ENCODE results near the gene TAP2.
"Not testable (repeated sequence)": the region's sequence is repeated elsewhere in the genome, so short reads cannot be mapped to it uniquely, and the experiment has no call there.

The TAP2 gene

GRCh38 chr6:32838114-32838958 lies at the start of gene TAP2:
Gene TAP2, minus strand, starts transcription at chr6:32838739. Its CDS starts 506 bp downstream, at chr6:32838233.
- DNase-seq (ENCODE audit: low read depth in 2 of 2) = peak; percentile 92 to 94

- DNase-seq (ENCODE audit: low read depth in 2 of 2) = no peak
These were observed 49.1 kb upstream of the TAP2 start for GRCh38 chr6:32887616-32888015.

DNA sequence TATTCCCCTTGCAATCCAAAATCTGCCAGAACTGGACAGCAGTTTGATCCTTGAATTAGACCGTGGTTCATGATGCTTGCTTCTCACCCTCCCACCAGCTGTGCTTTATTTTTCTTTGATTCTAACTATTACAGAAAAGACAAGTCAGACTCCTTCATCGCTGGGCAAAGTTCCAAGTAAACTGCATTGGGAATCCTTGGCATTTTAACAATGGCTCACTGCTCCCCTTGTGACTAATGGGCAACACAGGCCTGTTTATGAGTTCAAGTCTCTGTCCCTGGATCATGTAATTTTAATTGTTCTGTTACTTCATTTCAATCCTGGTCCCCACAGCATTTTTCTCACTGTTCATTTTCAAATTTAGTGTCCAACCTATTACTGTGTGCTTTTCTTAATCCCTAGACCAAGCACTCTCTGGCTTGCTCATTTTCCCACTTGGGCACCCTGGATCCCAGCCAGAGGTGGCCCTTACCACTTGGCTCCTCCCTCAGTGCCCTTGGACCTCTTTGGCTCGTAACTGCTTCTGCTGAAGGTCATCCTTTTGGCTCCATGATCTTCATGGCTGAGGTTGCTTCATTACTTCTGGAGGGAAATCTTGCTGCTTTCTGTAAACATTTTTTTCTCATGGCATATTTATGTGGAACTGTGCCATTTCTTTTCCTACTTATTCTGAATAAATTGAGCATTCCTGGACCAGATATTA lies 48.3 kb upstream of the TAP2 start:
- DNase-seq (ENCODE audit: low read depth in 2 of 2) = no peak

DNA sequence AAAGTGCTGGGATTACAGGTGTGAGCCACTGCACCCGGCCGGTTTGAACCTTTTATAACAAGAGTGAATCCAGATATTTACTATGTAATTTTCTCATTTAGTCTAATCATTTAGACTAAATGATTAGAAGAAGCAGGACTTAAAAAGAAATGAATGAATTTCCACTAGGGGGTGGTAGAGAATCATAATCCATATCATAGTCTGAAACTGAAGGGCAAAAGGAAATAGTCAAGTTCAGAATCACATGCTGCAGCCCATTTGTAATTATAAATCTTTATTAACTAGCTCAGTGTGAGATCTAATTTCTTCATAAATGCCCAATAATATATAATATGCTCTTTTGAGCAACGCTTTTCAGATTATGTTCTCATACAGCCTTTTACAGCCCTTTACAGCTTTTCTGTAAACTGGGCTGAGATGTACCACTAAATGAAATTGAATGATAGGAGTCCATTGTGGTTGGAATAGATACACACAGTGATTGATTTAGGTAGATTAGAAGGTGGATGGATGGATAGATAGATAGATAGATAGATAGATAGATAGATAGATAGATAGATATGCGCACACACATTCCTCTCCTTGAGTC lies 47.3 kb upstream of the TAP2 start:
- no peak for DNase-seq (ENCODE audit: low read depth in 2 of 2)

- no peak for DNase-seq (ENCODE audit: low read depth in 2 of 2)
These were observed 45.2 kb upstream of the TAP2 start for GRCh38 chr6:32883789-32884188.

- DNase-seq (ENCODE audit: low read depth in 2 of 2) = no peak
These were observed 44.3 kb upstream of the TAP2 start for GRCh38 chr6:32882879-32883250.

- DNase-seq (ENCODE audit: low read depth in 2 of 2) = not testable (repeated sequence)
These were observed 42.4 kb upstream of the TAP2 start for GRCh38 chr6:32880962-32881361.

- DNase-seq (ENCODE audit: low read depth in 2 of 2) = no peak
These were observed 41.2 kb upstream of the TAP2 start for GRCh38 chr6:32879691-32880090.

DNA sequence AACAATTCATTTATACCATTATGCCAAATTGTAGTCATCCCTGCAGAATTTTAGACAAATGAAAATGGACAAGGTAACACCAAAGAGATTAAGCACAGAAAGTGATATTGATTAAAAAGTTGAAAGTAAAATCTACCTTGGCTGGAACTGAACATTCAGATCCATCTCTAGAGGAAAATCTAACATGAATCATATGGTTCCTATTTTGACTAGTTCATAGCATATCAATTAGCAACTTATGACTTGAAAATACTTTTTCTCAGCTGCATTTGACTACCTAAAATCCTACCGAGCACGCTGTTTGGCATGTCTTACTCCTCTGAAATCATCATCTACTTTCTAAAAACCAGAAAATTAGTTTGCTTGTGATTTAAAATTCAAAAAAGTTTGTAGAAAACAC lies 38.1 kb upstream of the TAP2 start:
- DNase-seq (ENCODE audit: low read depth in 2 of 2) = no peak

DNA sequence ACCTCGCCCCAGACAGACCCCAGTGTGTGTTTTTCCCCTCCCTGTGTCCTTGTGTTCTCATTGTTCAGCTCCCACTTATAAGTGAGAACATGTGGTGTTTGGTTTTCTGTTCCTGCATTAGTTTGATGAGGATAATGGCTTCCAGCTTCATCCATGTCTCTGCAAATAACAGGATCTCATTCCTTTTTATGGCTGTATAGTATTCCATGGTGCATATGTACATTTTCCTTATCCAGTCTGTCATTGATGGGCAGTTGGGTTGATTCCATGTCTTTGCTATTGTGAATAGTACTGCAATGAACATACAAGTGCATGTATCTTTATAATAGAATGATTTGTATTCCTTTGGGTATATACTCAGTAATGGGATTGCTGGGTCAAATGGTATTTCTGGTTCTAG lies 35.4 kb upstream of the TAP2 start:
- DNase-seq (ENCODE audit: low read depth in 2 of 2) = not testable (repeated sequence)

- DNase-seq (ENCODE audit: low read depth in 2 of 2) = peak; percentile 66 to 82
These were observed 29.8 kb upstream of the TAP2 start for GRCh38 chr6:32868257-32868788.

- no peak for DNase-seq (ENCODE audit: low read depth in 2 of 2)
These were observed 29.2 kb upstream of the TAP2 start for GRCh38 chr6:32867554-32868256.

DNA sequence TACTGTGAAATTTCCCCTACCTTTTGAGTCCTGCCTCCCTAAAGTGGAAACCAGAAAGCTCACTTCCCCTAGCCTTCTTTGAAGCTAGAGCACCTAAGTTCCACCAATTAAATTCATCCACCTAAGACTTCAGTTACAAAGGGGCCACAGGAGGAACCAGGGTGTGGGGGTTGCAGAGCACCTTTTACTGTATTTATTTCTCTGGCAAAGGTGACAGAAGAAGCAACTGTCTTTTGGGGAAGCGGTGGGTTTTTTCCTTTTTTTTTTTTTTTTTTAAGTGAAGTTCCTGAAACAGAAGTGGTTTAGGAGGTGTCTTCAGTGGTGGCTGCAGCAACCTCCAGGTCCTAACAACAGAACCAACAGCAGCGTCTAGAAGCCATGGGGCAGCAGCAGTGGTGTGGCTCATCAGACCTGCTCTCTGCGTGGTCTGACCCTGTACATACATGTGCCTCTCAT lies 28.5 kb upstream of the TAP2 start:
- no peak for DNase-seq (ENCODE audit: low read depth in 2 of 2)

DNA sequence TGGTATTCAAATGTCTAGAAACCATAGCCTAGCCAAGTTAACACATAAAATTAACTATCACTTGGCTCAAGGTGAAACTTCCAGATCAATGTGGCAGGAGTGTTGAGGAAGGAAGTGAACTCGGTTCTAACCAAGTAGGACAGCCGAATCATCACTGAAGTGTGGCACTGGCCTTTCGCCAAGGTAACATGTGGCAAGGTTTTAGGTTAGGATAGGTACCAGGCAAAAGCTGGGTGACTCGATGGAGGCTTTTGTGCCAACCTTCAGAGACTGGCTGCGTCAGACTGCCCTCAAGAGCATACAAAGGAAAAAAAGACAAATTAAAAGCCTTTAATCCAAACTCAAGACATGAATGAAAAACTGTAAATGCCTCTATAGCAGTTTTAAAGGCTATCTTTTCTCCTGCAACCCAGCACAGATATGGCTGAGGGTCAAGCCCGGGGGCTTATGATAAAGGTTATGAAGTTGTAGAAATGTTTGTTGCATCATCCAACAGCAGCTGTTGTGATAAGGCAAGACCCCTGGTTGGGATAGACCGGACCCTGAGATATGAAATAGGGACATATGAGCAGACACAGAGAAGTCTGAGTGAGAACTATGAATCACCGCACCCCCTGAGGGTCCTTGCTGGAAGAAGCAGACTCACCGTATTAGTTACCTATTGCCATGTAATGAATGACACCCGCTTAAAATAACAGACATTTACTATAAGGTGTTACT lies 27.3 kb upstream of the TAP2 start:
- DNase-seq (ENCODE audit: low read depth in 2 of 2) = no peak

- no peak for DNase-seq (ENCODE audit: low read depth in 2 of 2)
These were observed 24.2 kb upstream of the TAP2 start for GRCh38 chr6:32862725-32863124.

- DNase-seq (ENCODE audit: low read depth in 2 of 2) = no peak
These were observed 22.1 kb upstream of the TAP2 start for GRCh38 chr6:32860674-32861073.

DNA sequence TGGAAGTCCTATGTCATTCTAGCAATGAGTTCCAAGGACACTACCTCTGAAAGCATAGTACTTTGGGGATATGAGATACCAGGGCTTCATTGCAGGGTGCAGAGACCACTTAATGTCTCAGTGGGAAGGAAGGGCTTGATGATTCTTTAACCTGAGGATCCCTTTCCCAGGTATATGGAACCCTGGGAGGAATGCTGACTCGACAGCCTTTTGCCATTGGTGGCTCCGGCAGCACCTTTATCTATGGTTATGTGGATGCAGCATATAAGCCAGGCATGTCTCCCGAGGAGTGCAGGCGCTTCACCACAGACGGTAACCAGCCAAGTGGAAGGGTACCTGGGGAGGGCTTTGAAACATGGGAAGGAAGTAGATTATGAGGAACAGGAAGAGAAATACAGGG lies 19.7 kb upstream of the TAP2 start:
- no peak for DNase-seq (ENCODE audit: low read depth in 2 of 2)

DNA sequence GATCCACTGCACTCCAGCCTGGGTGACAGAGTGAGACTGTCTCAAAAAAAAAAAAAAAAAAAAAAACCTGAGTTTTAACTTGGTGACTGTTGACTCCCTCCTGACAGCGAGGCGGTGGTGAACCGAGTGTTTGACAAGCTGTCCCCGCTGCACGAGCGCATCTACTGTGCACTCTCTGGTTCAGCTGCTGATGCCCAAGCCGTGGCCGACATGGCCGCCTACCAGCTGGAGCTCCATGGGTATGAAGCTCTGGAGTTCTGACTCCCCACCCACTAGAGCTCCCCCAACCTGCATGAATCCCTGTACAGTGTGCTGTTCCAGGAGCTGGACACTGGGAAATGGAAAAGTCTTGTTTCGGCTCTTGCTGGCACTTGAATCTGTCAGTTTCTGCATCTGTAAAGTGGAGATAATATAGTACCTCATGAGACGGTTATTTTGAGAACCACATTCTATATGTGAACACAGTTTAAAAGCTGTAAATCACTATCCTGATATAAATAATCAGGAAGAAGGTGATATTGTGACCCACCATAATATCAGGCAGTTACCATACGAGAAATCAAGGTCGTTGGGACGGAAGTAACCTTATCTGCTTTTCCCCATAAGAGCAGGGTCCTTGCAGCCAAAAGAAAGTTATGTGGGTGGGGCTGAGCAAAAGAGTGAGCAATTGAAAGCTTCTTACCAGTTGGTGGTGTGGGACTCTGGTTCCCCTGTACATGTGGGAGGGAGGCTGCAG lies 18.8 kb upstream of the TAP2 start:
- DNase-seq (ENCODE audit: low read depth in 2 of 2) = no peak

DNA sequence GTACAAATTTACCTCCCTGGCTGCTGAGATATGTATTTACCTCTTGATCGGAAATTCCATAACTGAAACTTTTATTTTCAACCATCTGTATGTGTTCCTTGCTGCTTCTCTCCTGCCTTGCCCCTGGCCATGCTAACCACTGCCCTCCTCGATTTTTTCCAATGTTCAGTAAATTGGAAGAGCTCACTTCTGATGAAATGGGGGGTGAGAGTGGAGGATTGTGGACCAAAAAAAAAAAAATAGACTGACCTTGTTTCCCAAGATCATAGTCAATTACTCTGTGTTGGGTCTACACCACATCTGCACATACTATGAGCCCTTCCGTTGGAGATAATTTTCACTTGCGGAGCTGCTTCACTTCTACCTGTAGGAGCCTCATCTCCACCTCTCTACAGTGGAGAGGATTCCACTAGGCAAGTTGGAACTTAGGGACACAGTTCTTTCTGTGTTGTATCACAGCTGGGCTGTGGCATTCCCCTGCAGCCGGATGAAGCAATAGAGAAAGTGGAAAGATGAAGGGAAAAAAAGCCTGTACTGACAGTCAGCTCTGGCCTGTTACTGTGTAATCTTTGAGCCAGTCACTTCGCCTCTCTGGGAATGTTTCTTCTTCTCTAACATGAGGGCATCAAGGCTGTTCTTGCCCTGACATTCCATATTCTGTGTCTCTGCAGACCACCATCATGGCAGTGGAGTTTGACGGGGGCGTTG lies 17.1 kb upstream of the TAP2 start:
- no peak for DNase-seq (ENCODE audit: low read depth in 2 of 2)
